H1 (cell line): Measurements from ENCODE around the gene KLHL2. TPM values are rescaled to one million over a fixed set of nuclear protein-coding genes. Genes with fewer than 3 reads are reported as not detected.
A peak's percentile ranks its signal among the peaks of the same experiment; 100 is the strongest.

Source experiments
- CTCF ChIA-PET: fragments of 300-600 bp; sonication (Branson Sonifier 250); formaldehyde crosslinking; loops from one replicate; lab custom pipeline; 2021; ENCODE audit not compliant: partially characterized antibody; lab: Charles Lee
- POLR2A ChIA-PET: fragments of 300-600 bp; sonication (Branson Sonifier 250); formaldehyde crosslinking; loops from one replicate; lab custom pipeline; 2021; ENCODE audit warnings: inconsistent platforms; ENCODE audit not compliant: partially characterized antibody; lab: Charles Lee
- DNase-seq, 2 experiments: peaks; one replicate each; pipeline versions ENCODE4 v3.0.0 to v3.0.0-alpha.2; 2010 to 2022; ENCODE audit warnings: low spot score in 2 of 2, low read depth in 1 of 2, mixed read lengths in 1 of 2
- FAIRE-seq: peaks from 2 replicates; lab custom pipeline; 2011; peaks lifted over from hg19 to GRCh38; lab: Jason Lieb, UNC
- H2AFZ ChIP-seq: 2 replicates; pipeline ENCODE4 v1.8.1; 2012; ENCODE audit warnings: low read length, inconsistent platforms
- H2AK5ac ChIP-seq: 2 replicates; pipeline ENCODE4 v1.6.1; 2013; ENCODE audit warnings: low read depth, low read length
- H2BK120ac ChIP-seq: replicated peaks from 2 replicates; pipeline ENCODE3; 2013; ENCODE audit warnings: low read depth, low read length, inconsistent platforms
- H2BK12ac ChIP-seq: 2 replicates; pipeline ENCODE4 v1.6.1; 2013; ENCODE audit warnings: low read depth, low read length
- H2BK15ac ChIP-seq: 2 replicates; pipeline ENCODE4 v1.6.1; 2013; ENCODE audit warnings: low read length
- H2BK20ac ChIP-seq: 2 replicates; pipeline ENCODE4 v1.6.1; 2013; ENCODE audit warnings: low read length
- H2BK5ac ChIP-seq: 2 replicates; pipeline ENCODE4 v1.6.1; 2013; ENCODE audit warnings: low read depth, low read length
- H3K14ac ChIP-seq: 2 replicates; pipeline ENCODE4 v1.6.1; 2013; ENCODE audit warnings: inconsistent platforms; ENCODE audit not compliant: insufficient read length
- H3K18ac ChIP-seq: 2 replicates; pipeline ENCODE4 v1.6.1; 2013; ENCODE audit warnings: low read length; ENCODE audit errors: extremely low read depth
- H3K23ac ChIP-seq: 2 replicates; pipeline ENCODE4 v1.6.1; 2013; ENCODE audit warnings: inconsistent platforms; ENCODE audit not compliant: insufficient read length
- H3K23me2 ChIP-seq: 2 replicates; pipeline ENCODE4 v1.6.1; 2013; ENCODE audit warnings: low read depth, low read length
- H3K27ac ChIP-seq: 2 replicates; pipeline ENCODE4 v1.6.1; 2011; ENCODE audit warnings: low read depth, low read length, inconsistent platforms
- H3K27me3 ChIP-seq, 4 experiments: replicated peaks in 1 of 4; 1 replicate in 1 of 4; 2 replicates in 3 of 4; pipeline versions ENCODE4 v1.6.1 to v1.8.1; 2011 to 2013; ENCODE audit warnings: low read length in 3 of 4, mild to moderate bottlenecking in 3 of 4, inconsistent platforms in 2 of 4, mixed read lengths in 2 of 4, moderate library complexity in 1 of 4; ENCODE audit not compliant: control insufficient read depth in 3 of 4, insufficient read depth in 3 of 4; ENCODE audit errors: extremely low read depth in 1 of 4
- H3K36me3 ChIP-seq, 4 experiments: 2 replicates each; pipeline versions ENCODE4 v1.6.1 to v1.8.1; 2011 to 2013; ENCODE audit warnings: mild to moderate bottlenecking in 4 of 4, low read length in 3 of 4, moderate library complexity in 2 of 4, control low read depth in 1 of 4, inconsistent platforms in 1 of 4; ENCODE audit not compliant: insufficient read depth in 4 of 4, control insufficient read depth in 2 of 4
- H3K4ac ChIP-seq: replicated peaks from 2 replicates; pipeline ENCODE3; 2013; ENCODE audit warnings: low read length, low read depth, mixed read lengths, inconsistent platforms; ENCODE audit not compliant: insufficient read length
- H3K4me1 ChIP-seq, 4 experiments: replicated peaks in 1 of 4; 1 replicate in 1 of 4; 2 replicates in 3 of 4; pipeline versions ENCODE4 v1.6.1 to v1.8.1; 2011 to 2013; ENCODE audit warnings: low read length in 3 of 4, inconsistent platforms in 2 of 4, mixed read lengths in 1 of 4; ENCODE audit not compliant: insufficient read depth in 4 of 4, control insufficient read depth in 3 of 4
- H3K4me2 ChIP-seq, 2 experiments: 2 replicates each; pipeline versions ENCODE4 v1.6.1 to v1.8.1; 2011 to 2013; ENCODE audit warnings: low read depth in 2 of 2, low read length in 2 of 2, control low read depth in 1 of 2, inconsistent platforms in 1 of 2, mild to moderate bottlenecking in 1 of 2; ENCODE audit not compliant: insufficient read depth in 1 of 2
- H3K4me3 ChIP-seq, 4 experiments: fragments of 200-600, 300-600 bp in 1 of 4; sonication (generic), shearing (Covaris generic), sonication (Bioruptor Twin) in 1 of 4; 2 replicates each; pipeline versions ENCODE4 v1.5.1 to v1.8.1; 2011 to 2016; ENCODE audit warnings: low read length in 4 of 4, low read depth in 3 of 4, control low read depth in 2 of 4, inconsistent platforms in 2 of 4, mild to moderate bottlenecking in 2 of 4, mixed read lengths in 1 of 4, moderate library complexity in 1 of 4; ENCODE audit not compliant: insufficient read depth in 2 of 4; ENCODE audit errors: extremely low read depth in 1 of 4
- H3K56ac ChIP-seq: replicated peaks from 2 replicates; pipeline ENCODE3; 2013; ENCODE audit warnings: low read depth, mild to moderate bottlenecking, mixed read lengths, low read length, inconsistent platforms; ENCODE audit not compliant: insufficient read length
- H3K79me1 ChIP-seq: 2 replicates; pipeline ENCODE4 v1.6.1; 2013; ENCODE audit warnings: low read depth, low read length, control low read depth
- H3K79me2 ChIP-seq, 2 experiments: 2 replicates each; pipeline versions ENCODE4 v1.6.1 to v1.8.1; 2012 to 2013; ENCODE audit warnings: low read length in 2 of 2, mild to moderate bottlenecking in 2 of 2, inconsistent platforms in 1 of 2; ENCODE audit not compliant: insufficient read depth in 2 of 2, control insufficient read depth in 1 of 2
- H3K9ac ChIP-seq, 4 experiments: replicated peaks in 1 of 4; 1 replicate in 1 of 4; 2 replicates in 3 of 4; pipeline versions ENCODE4 v1.6.1 to v1.8.1; 2011 to 2013; ENCODE audit warnings: low read depth in 3 of 4, low read length in 3 of 4, control low read depth in 2 of 4, mild to moderate bottlenecking in 2 of 4, moderate library complexity in 2 of 4, inconsistent platforms in 1 of 4; ENCODE audit errors: extremely low read depth in 1 of 4
- H3K9me3 ChIP-seq, 2 experiments: 2 replicates each; pipeline versions ENCODE4 v1.6.1 to v1.8.1; 2012 to 2013; ENCODE audit warnings: mild to moderate bottlenecking in 2 of 2, moderate library complexity in 2 of 2, control low read depth in 1 of 2, inconsistent platforms in 1 of 2, low read depth in 1 of 2, low read length in 1 of 2, mixed read lengths in 1 of 2; ENCODE audit not compliant: insufficient read depth in 2 of 2
- H4K20me1 ChIP-seq, 2 experiments: replicated peaks in 1 of 2; 2 replicates each; pipeline versions ENCODE3 to v1.8.1; 2011 to 2013; ENCODE audit warnings: inconsistent platforms in 2 of 2, low read length in 2 of 2, mild to moderate bottlenecking in 1 of 2; ENCODE audit not compliant: insufficient read depth in 2 of 2, control insufficient read depth in 1 of 2
- H4K5ac ChIP-seq: 2 replicates; pipeline ENCODE4 v1.6.1; 2013; ENCODE audit warnings: low read length, low read depth, mixed read lengths, inconsistent platforms; ENCODE audit not compliant: insufficient read length
- H4K8ac ChIP-seq: 2 replicates; pipeline ENCODE4 v1.8.0; 2013; ENCODE audit warnings: mild to moderate bottlenecking, moderate library complexity, low read length, inconsistent platforms; ENCODE audit not compliant: insufficient read depth; ENCODE audit errors: extremely low read depth
- H4K91ac ChIP-seq: replicated peaks from 2 replicates; pipeline ENCODE3; 2013; ENCODE audit warnings: low read length, mixed read lengths, inconsistent platforms; ENCODE audit not compliant: insufficient read length
- ASH2L ChIP-seq: fragments of 200-600, 300-600 bp; sonication (generic); IDR thresholded peaks from one replicate; pipeline ENCODE4 v1.7.1; 2017; ENCODE audit warnings: low read length
- BCL11A ChIP-seq, 2 experiments: IDR thresholded peaks; one replicate each; pipeline ENCODE4 v1.6.1; 2011; ENCODE audit warnings: low read depth in 2 of 2, low read length in 2 of 2, mild to moderate bottlenecking in 2 of 2
- BRCA1 ChIP-seq: IDR thresholded peaks from 2 replicates; pipeline ENCODE4 v1.6.1; 2012; ENCODE audit warnings: low read depth, low read length, improper control_type of control experiment
- EZH2 ChIP-seq: fragments of 200-600 bp; sonication (generic); IDR thresholded peaks from 2 replicates; pipeline ENCODE4 v1.7.1; 2012; ENCODE audit warnings: low read depth, mild to moderate bottlenecking, moderate library complexity, low read length, inconsistent platforms; ENCODE audit not compliant: severe bottlenecking
- SRF ChIP-seq: IDR thresholded peaks from 2 replicates; pipeline ENCODE4 v1.6.1; 2011; ENCODE audit warnings: mild to moderate bottlenecking, low read depth, low read length, moderate library complexity
- YY1 ChIP-seq: IDR thresholded peaks from 2 replicates; pipeline ENCODE4 v1.6.1; 2011; ENCODE audit warnings: low read depth, mild to moderate bottlenecking, low read length
- WGBS, 2 experiments: shearing (Covaris generic) in 1 of 2; methylation state at CpG; one replicate each; pipeline versions ENCODE4 v1.1.6 to v1.1.7; 2013 to 2015; ENCODE audit warnings: low lambda C conversion rate in 2 of 2, mixed read lengths in 2 of 2, inconsistent platforms in 1 of 2, low coverage in 1 of 2, missing lambda C conversion rate in 1 of 2; ENCODE audit not compliant: insufficient replicate concordance in 2 of 2, insufficient coverage in 1 of 2, insufficient read length in 1 of 2; ENCODE audit errors: extremely low coverage in 1 of 2, missing lambda C conversion rate in 1 of 2; 5-methylcytosine and 5-hydroxymethylcytosine counted together
- polyA plus RNA-seq, 7 experiments: library from polyadenylated mRNA; depleted of rRNA in 3 of 7; stranded (reverse) in 5 of 7; unstranded in 2 of 7; fragments of >200 nt in 5 of 7; fragments of 200-250 nt in 2 of 7; gene quantifications; 1 replicate in 5 of 7; 2 replicates in 1 of 7; 4 replicates in 1 of 7; pipeline versions ENCODE4 v1.2.1 to v1.2.3, GENCODE V29; 2011 to 2013; ENCODE audit warnings: missing spikeins in 2 of 7, mixed read lengths in 2 of 7
- total RNA-seq: library from RNA; stranded (reverse); fragmentation: NEBNext Ultra II Directional; extraction: Animal tissue kit (Norgen Biotek cat#: 25700); gene quantifications from 2 replicates; pipeline ENCODE4 v1.2.1, GENCODE V29; 2021

KLHL2 gene
- total and polyA plus RNA-seq, 2 of the 8 experiments (the other 6 are each of a cell fraction or from before 2014, with no cell fraction given) = 5.2 to 12.0 TPM

DNA sequence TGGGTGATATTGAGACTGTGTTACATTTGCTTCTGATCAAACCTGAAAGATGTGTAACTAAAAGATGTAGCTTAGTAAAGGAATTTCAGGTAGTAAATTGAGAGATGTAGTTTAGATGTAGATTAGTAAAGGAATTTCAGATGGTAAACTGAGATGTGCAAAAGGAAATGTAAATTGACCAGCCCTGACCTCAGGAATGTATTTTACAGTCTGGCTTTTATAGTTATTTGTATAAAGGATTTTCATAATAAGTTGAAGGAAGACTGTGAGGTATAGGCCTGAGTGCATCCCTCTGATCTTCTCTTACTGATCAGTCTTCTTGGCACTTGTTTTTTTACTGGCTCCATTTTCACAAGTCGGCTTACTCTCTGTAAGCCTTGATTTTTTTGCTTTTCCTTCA lies 3.2 kb downstream of the KLHL2 start:
- Histone ChIP-seq H4K20me1 (peaks cover 1 to 2% of the 10 kb centered on the region in 2 experiments), H2AFZ (no peak overlapping the region), H2BK5ac (no peak overlapping the region), H4K5ac (no peak overlapping the region), H3K4me3 (no peak overlapping the region), H3K4ac (no peak overlapping the region), H2BK120ac (no peak overlapping the region), H3K36me3 (no peaks in the 10 kb centered on the region), H3K27ac (no peak overlapping the region), H3K23ac (no peak overlapping the region), H4K91ac (no peak overlapping the region), H2AK5ac (no peak overlapping the region), H3K9me3 (no peaks in the 10 kb centered on the region), H2BK15ac (no peak overlapping the region), H2BK20ac (no peak overlapping the region), H3K18ac (no peak overlapping the region), H4K8ac (no peak overlapping the region), H3K27me3 (peaks cover 0 to 4% (median 2%) of the 10 kb centered on the region in 4 experiments; a peak in 3 of 7 replicates), H3K14ac (no peak overlapping the region), H3K79me2 (peaks cover 0 to 54% of the 10 kb centered on the region in 2 experiments; a peak in 3 of 4 replicates), H2BK12ac (no peak overlapping the region), H3K56ac (no peak overlapping the region), H3K4me2 (peak overlapping the region in 1 of 2 experiments; percentile 33; a peak in 1 of 4 replicates), H3K79me1 (peaks cover 6% of the 10 kb centered on the region), H3K4me1 (peaks cover 4 to 11% (median 8%) of the 10 kb centered on the region in 4 experiments; a peak in 6 of 7 replicates), H3K9ac (no peak overlapping the region), H3K23me2 (peaks cover 11% of the 10 kb centered on the region)
- ChIA-PET CTCF (no interaction called here), POLR2A (no interaction called here)
- no peak for DNase-seq
- no peak for TF ChIP-seq BCL11A (IDR thresholded peaks at IDR 0.05; ENCODE audit: low read depth in 2 of 2, low read length in 2 of 2)
- TF ChIP-seq SRF = no peak
- TF ChIP-seq BRCA1 = no peak
- no peak for TF ChIP-seq ASH2L
- no peak for TF ChIP-seq EZH2
- TF ChIP-seq YY1 = no peak
- 100% methylated on average over 1 of the region's 1 CpG; no CpG with 5 or more reads in 1 of the 2 experiments for WGBS, 2 experiments
- no peak for FAIRE-seq
